H4 (cell line): ENCODE data around the gene CEP112. TPM values are rescaled to one million over a fixed set of nuclear protein-coding genes. Genes with fewer than 3 reads are reported as not detected.

Experiments
- DNase-seq: peaks from one replicate; pipeline ENCODE4 v3.0.0-alpha.2; 2015; ENCODE audit warnings: low spot score
- total RNA-seq: library from RNA; depleted of rRNA; stranded (reverse); fragments of >200 nt; shearing (Covaris generic); gene quantifications from 2 replicates; pipeline ENCODE4 v1.2.3, GENCODE V29; 2014

Gene CEP112
- total RNA-seq, 1 experiment from 2014 or later, result 3.0 TPM

- DNase-seq, result no peak
Observed at GRCh38 chr17:66211047-66211810, 19.3 kb upstream of the CEP112 start.

GRCh38 chr17:66210208-66210574, 18.3 kb upstream of the CEP112 start:
- DNase-seq, result no peak

- DNase-seq, result no peak
Observed at GRCh38 chr17:66207936-66208335, 16.0 kb upstream of the CEP112 start.

GRCh38 chr17:66203274-66204015, 11.5 kb upstream of the CEP112 start:
- no peak for DNase-seq

GRCh38 chr17:66200685-66201092, 8.8 kb upstream of the CEP112 start:
- DNase-seq, result peak; percentile 85

- DNase-seq, result no peak
Observed at GRCh38 chr17:66198242-66198641, 6.3 kb upstream of the CEP112 start.

GRCh38 chr17:66192378-66192687, 400 bp upstream of the CEP112 start:
- DNase-seq, result no peak

- DNase-seq, result no peak
Observed at GRCh38 chr17:66190738-66191592, 968 bp downstream of the CEP112 start.

GRCh38 chr17:66187718-66188117, 4.2 kb downstream of the CEP112 start:
- DNase-seq, result no peak

- no peak for DNase-seq
Observed at GRCh38 chr17:66185862-66186261, 6.1 kb downstream of the CEP112 start.

GRCh38 chr17:66184392-66184791, 7.5 kb downstream of the CEP112 start:
- no peak for DNase-seq

GRCh38 chr17:66183529-66183928, 8.4 kb downstream of the CEP112 start:
- DNase-seq, result no peak

GRCh38 chr17:66178642-66179041, 13.3 kb downstream of the CEP112 start:
- DNase-seq, result no peak

GRCh38 chr17:66177048-66177447, 14.9 kb downstream of the CEP112 start:
- peak; percentile 39 for DNase-seq

GRCh38 chr17:66175892-66176291, 16.0 kb downstream of the CEP112 start:
- no peak for DNase-seq

- DNase-seq, result no peak
Observed at GRCh38 chr17:66172691-66173223, 19.2 kb downstream of the CEP112 start.

GRCh38 chr17:66172144-66172543, 19.8 kb downstream of the CEP112 start:
- no peak for DNase-seq

GRCh38 chr17:66171692-66172091, 20.2 kb downstream of the CEP112 start:
- no peak for DNase-seq

- DNase-seq, result no peak
Observed at GRCh38 chr17:66171172-66171571, 20.8 kb downstream of the CEP112 start.

GRCh38 chr17:66169839-66170238, 22.1 kb downstream of the CEP112 start:
- DNase-seq, result no peak

- DNase-seq, result no peak
Observed at GRCh38 chr17:66167189-66167815, 24.6 kb downstream of the CEP112 start.
